Inferior parietal cortex (tissue), 1 donor: ENCODE data around the gene CTF1.
"Not testable (repeated sequence)": the region's sequence is repeated elsewhere in the genome, so short reads cannot be mapped to it uniquely, and the experiment has no call there.

Experiments used
- DNase-seq: peaks from one replicate; pipeline ENCODE4 v3.0.0-alpha.2; 2016; ENCODE audit errors: extremely low spot score

The CTF1 gene, protein sequence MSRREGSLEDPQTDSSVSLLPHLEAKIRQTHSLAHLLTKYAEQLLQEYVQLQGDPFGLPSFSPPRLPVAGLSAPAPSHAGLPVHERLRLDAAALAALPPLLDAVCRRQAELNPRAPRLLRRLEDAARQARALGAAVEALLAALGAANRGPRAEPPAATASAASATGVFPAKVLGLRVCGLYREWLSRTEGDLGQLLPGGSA

GRCh38 chr16:30896261-30896888 is at the start of gene CTF1:
Gene CTF1 (plus strand): TSS chr16:30896614. CDS start chr16:30896644, 30 bp downstream.
- peak; percentile 35 for DNase-seq

- DNase-seq = no peak
Observed at GRCh38 chr16:30846649-30847402, 49.6 kb upstream of the CTF1 start.

DNA sequence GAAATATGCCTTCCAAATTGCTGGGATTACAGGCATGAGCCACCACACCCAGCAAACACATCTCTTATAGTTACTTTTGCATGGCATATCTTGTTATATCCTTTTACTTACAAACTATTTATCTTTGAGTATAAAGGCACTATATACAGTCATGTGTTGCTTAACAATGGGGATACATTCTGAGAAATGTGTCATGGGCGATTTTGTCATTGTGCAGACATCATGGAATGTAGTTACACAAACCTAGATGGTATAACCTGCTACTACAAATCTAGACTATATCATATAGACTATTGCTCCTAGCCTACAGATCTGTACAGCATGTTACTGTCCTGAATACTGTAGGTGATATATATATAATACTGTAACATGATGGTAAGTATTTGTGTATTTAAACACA is 46.2 kb upstream of the CTF1 start:
- DNase-seq = no peak

- no peak for DNase-seq
Observed at GRCh38 chr16:30853758-30854157, 42.7 kb upstream of the CTF1 start.

GRCh38 chr16:30858111-30858495 is 38.3 kb upstream of the CTF1 start:
- DNase-seq = no peak

DNA sequence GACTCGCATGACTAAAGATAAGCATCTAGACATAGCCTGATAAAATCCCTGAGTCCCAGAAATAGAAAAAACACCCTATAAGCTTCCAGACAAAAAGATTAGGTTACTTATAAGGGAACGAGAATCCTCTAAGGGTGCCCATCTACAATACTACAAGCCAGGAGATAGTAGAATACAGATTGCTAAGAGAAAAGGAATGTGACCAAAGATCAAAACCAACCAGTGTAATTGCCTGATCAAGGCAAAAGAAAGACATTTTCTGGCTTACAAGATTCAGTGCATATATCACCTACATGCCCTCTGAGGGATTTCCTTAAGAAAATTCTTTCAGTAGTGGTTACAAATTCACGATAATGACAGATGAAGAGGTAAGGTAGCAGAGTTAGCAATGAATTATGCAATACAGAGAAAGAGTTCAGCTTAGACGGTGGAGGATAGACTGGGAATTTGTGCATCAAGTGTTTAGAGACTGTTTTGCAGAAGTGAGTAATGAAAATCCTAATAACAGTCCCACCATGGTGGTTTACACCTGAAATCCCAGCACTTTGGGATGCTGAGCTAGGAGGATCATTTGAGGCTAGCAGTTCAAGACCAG is 37.5 kb upstream of the CTF1 start:
- no peak for DNase-seq

DNA sequence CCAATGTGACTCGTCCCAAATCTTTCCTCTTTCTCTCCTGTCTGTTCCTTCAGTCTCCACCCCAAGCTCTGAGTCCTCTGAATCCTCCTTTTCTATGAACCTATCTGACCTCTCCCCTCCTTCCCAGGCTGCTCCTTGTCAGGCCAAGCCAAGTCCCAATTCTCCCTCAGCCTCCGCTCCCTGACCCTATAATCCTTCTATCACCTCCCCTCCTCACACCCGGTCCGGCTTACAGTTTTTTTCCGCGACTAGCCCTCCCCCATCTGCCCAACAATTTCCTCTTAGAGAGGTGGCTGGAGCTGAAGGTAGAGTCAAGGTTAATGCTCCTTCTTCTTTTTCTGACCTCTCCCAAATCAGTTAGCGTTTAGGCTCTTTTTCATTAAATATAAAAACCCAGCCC is 35.7 kb upstream of the CTF1 start:
- DNase-seq = not testable (repeated sequence)

DNA sequence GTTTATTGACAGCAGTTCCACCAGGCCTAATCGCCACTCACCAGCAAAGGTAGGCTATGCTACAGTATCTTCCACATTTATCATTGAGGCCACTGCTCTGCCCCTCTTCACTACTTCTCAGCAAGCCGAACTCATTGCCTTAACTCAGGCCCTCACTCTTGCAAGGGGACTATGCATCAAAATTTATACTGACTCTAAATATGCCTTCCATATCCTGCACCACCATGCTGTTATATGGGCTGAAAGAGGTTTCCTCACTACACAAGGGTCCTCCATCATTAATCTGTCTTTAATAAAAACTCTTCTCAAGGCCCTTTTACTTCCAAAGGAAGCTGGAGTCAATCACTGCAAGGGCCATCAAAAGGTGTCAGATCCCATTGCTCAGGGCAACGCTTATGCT is 33.2 kb upstream of the CTF1 start:
- DNase-seq = not testable (repeated sequence)

DNA sequence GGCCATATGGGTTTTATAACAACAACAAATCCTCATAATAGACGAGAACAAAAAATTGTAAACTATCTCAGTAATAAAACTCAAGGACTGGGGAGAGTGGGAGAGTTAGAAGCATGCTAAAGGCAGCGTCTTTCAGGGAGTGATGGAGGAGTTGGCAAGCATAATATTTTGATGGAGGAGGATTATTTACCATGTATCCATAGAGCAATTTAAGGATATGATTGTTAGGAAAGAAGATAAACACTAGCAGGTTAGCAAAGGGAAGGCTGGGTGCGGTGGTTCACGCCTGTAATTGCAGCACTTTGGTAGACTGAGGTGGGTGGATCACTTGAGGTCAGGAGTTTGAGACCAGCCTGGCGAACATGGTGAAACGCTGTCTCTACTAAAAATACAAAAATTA is 30.4 kb upstream of the CTF1 start:
- DNase-seq = no peak

- no peak for DNase-seq
Observed at GRCh38 chr16:30867747-30868146, 28.7 kb upstream of the CTF1 start.

DNA sequence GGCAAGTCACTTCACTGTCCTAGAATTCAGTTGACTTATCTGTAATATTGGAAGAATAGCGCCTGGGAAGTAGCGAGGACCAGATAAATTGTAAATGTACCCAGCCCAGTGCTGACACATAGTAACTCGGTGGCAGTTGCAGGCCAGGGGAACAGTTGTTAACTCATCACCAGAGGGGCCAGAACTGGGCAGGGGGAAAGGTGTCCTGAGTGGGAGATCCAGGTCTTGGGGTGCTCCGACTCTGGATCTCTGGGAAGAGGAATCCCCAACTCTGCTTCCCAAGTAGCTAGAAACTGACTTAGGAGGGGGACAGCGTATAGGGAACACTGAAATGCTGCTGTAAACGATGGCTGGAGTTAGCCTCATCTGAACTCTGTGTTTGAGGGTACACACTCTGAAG is 25.5 kb upstream of the CTF1 start:
- no peak for DNase-seq

- DNase-seq = no peak
Observed at GRCh38 chr16:30874244-30874820, 22.1 kb upstream of the CTF1 start.

- DNase-seq = peak; percentile 91
Observed at GRCh38 chr16:30874821-30875717, 21.3 kb upstream of the CTF1 start.

DNA sequence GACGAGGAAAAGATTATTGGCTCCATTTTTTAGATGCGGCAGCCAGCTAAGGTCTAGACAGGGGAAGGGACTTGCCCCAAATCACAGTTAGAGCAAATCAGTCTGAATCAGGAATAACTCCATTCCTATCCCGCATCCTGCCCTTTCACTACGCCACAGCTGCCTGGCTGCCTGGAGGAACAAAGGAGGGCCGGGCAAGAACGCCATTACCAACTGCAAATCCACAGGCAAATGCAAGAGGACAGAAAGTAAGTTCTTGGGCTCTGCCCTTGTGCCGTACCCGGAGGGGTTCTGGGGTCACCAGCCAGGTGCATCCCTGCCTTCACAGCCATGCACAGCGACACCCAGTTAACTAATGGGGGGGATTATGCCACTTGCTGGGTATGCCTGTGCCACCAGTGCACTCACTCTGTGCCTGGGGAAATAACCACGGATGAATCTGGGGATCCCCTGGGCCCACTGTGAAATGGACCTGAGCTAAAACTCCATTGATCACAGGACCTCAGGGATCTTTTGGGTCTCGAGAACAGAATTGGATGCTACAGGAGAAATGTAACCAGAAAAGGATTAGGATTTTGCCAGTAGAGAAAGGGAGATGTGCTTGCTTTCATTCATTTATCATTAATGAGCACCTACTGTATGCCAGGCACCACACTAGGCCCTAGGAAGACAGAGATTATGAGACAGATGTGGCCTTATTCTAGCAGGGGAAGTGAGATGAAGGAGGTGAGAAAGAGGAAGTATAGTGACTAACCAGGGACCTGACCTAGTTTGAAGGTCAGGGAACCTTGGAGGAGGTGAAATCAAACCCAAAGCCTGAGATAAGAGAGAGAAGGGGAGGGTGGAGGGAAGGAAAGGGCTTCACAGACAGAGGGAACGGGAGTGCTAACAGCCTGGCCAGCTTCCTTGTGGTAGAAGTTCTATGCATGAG is 20.3 kb upstream of the CTF1 start:
- DNase-seq = peak; percentile 15

- no peak for DNase-seq
Observed at GRCh38 chr16:30876867-30877266, 19.5 kb upstream of the CTF1 start.

GRCh38 chr16:30882429-30883310 is 13.7 kb upstream of the CTF1 start:
- no peak for DNase-seq

DNA sequence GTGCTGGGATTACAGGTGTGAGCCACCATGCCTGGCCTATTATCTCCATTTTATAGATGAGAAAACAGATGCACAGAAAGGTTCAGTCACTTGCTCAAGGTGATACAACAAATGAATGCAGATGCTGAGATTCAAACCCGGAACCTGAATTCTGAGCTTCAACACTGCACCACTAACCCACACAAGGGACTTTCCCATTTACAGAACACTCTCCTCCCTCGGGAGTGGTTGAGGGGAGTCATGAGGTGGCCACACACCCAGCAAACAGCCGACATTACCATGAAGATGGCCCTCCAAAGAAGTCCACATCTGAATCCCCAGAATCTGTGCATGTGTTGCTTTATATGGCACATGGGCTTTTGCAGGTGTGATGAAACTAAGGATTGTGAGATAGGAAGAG is 11.7 kb upstream of the CTF1 start:
- no peak for DNase-seq

- DNase-seq = no peak
Observed at GRCh38 chr16:30885196-30885595, 11.2 kb upstream of the CTF1 start.

DNA sequence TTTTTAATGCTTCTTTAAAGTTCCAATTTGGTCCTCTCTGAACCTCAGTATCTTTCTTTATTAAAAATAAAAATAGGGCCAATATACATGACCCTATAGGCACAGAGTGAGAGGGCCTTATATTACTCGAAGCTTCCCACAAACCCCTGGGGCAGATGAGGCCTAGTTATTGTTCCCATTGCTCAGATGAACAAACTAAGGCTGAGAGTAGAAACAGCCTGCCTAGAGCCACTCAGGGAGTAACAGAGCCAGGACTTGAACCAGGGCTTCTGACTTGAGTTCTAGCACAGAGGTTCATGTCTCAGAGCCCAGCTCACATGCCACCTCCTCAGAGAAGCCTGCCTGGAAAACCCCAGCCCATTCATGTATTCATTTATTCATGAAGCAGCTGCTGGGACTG is 10.3 kb upstream of the CTF1 start:
- no peak for DNase-seq
